HFFc6 (cell line): Measurements from ENCODE around the gene PXK. TPM values are rescaled to one million over a fixed set of nuclear protein-coding genes. Genes with fewer than 3 reads are reported as not detected.
"Not testable (repeated sequence)": the region's sequence is repeated elsewhere in the genome, so short reads cannot be mapped to it uniquely, and the experiment has no call there.

Experiments used
- DNase-seq: peaks from one replicate; pipeline ENCODE4 v3.0.0-alpha.2; 2018
- H3K27ac Mint-ChIP-seq: 2 replicates; pipeline ENCODE4 v1.8.0; 2020; ENCODE audit warnings: mild to moderate bottlenecking, mixed read lengths
- H3K27me3 Mint-ChIP-seq: 2 replicates; pipeline ENCODE4 v1.8.0; 2021; ENCODE audit warnings: mild to moderate bottlenecking, moderate library complexity, mixed read lengths; ENCODE audit not compliant: insufficient read depth
- H3K36me3 Mint-ChIP-seq: 2 replicates; pipeline ENCODE4 v1.8.0; 2021; ENCODE audit warnings: low read depth, mixed read lengths
- H3K4me1 Mint-ChIP-seq: 2 replicates; pipeline ENCODE4 v1.8.0; 2020; ENCODE audit warnings: low read depth, mixed read lengths
- H3K4me3 Mint-ChIP-seq: 2 replicates; pipeline ENCODE4 v1.8.0; 2020; ENCODE audit warnings: mild to moderate bottlenecking, moderate library complexity, mixed read lengths
- H3K9me3 Mint-ChIP-seq: 2 replicates; pipeline ENCODE4 v1.8.0; 2020; ENCODE audit warnings: mild to moderate bottlenecking, mixed read lengths
- long read RNA-seq: library from polyadenylated mRNA; unstranded; transcript quantifications from one replicate; pipeline ENCODE4 v2.0.0, GENCODE V29; 2019
- total RNA-seq, 6 experiments: library from RNA; stranded (reverse); fragmentation: NEBNext Ultra II Directional; extraction: Animal tissue kit (Norgen Biotek cat#: 25700); gene quantifications; 2 replicates in 1 of 6; 3 replicates in 5 of 6; pipeline ENCODE4 v1.2.3, GENCODE V29; 2021
- TF ChIP-seq, protein P1 (sequence below): fragments of 200-600 bp; sonication (generic); IDR thresholded peaks from 2 replicates; pipeline ENCODE4 v1.5.0; 2021; ENCODE audit warnings: antibody characterized with exemption, mild to moderate bottlenecking

The PXK gene
- 10 to 100 TPM; 16.3 to 25.1 (median 21.1) TPM for total RNA-seq
- long read RNA-seq, transcript PXK-202 (18 exons, 2,037 nt) = major isoform, 8 of 31 reads
- long read RNA-seq, partial matches to known transcripts = 8 of 31 reads
- long read RNA-seq, other reads (novel, unspliced or antisense) = 14 of 31 reads

GRCh38 chr3:58332575-58333188 lies at the start of gene PXK:
TSS of gene PXK (plus strand) at chr3:58332892. CDS start at chr3:58332989, 97 bp downstream.
- Mint-ChIP-seq H3K4me3 (peak within 1 kb of the TSS; percentile 99), H3K27ac (peak within 1 kb of the TSS; percentile 79), H3K36me3 (peaks cover 5% of the 10 kb centered on the region; the same call in 1 of the 2 replicates), H3K27me3 (no peaks in the 10 kb centered on the region; the same call in 1 of the 2 replicates), H3K9me3 (no peaks in the 10 kb centered on the region), H3K4me1 (peaks cover 60% of the 10 kb centered on the region)
- DNase-seq = peak; percentile 64
- TF ChIP-seq, protein P1, sequence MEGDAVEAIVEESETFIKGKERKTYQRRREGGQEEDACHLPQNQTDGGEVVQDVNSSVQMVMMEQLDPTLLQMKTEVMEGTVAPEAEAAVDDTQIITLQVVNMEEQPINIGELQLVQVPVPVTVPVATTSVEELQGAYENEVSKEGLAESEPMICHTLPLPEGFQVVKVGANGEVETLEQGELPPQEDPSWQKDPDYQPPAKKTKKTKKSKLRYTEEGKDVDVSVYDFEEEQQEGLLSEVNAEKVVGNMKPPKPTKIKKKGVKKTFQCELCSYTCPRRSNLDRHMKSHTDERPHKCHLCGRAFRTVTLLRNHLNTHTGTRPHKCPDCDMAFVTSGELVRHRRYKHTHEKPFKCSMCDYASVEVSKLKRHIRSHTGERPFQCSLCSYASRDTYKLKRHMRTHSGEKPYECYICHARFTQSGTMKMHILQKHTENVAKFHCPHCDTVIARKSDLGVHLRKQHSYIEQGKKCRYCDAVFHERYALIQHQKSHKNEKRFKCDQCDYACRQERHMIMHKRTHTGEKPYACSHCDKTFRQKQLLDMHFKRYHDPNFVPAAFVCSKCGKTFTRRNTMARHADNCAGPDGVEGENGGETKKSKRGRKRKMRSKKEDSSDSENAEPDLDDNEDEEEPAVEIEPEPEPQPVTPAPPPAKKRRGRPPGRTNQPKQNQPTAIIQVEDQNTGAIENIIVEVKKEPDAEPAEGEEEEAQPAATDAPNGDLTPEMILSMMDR = peak; percentile 38

DNA sequence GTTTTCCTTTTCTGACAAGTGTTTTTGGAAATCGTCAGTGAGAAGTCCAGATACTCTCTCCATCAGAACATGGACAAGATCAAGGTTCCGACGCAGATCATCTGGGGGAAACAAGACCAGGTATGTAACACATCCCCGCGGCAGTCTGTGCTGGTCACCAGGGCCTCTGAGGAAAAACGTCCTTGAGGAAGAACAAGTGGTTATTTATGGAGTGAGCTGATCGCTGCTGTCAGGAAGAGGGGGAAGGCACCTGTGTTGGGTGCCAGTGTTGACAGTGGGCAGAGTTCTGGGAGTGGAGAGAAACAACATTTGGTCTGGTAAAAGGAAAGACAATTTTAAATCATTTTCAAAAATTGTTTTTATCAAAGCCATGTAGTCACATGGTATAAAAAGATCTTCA lies 47.4 kb upstream of the PXK start:
- Mint-ChIP-seq H3K4me3 (no peak overlapping the region), H3K4me1 (no peaks in the 10 kb centered on the region), H3K36me3 (peaks cover 7% of the 10 kb centered on the region), H3K27ac (no peak overlapping the region), H3K9me3 (no peaks in the 10 kb centered on the region), H3K27me3 (peaks cover 1% of the 10 kb centered on the region; the same call in 1 of the 2 replicates)
- DNase-seq = no peak
- TF ChIP-seq, protein P1 = no peak

DNA sequence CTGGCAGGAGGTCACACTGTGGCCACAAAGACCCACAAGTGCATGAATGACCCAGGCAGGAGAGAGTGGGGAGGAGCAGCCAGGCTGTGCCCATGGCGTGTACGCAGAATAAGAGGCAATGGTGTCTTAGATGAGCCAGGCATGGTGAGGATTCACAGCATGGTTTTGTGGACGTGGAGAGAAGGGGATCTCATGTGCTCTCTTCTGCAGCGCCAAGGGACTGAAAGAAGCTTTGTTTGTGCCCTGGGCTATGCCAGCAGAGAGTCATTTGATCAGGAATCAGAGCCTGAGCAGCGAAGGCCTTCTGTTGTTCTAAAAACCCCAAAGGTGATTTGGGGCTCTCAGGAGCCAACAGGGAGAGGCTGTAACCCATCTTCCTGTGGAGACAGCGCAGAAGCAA lies 45.3 kb upstream of the PXK start:
- Mint-ChIP-seq H3K4me1 (no peaks in the 10 kb centered on the region), H3K27me3 (peaks cover 1% of the 10 kb centered on the region; the same call in 1 of the 2 replicates), H3K4me3 (no peak overlapping the region), H3K27ac (no peak overlapping the region), H3K36me3 (peaks cover 7% of the 10 kb centered on the region), H3K9me3 (no peaks in the 10 kb centered on the region)
- TF ChIP-seq, protein P1 = no peak
- no peak for DNase-seq

GRCh38 chr3:58288011-58288728 lies 44.5 kb upstream of the PXK start:
- Mint-ChIP-seq H3K4me3 (no peak overlapping the region), H3K36me3 (peaks cover 7% of the 10 kb centered on the region), H3K4me1 (no peaks in the 10 kb centered on the region), H3K9me3 (no peaks in the 10 kb centered on the region), H3K27me3 (no peaks in the 10 kb centered on the region; the same call in 1 of the 2 replicates), H3K27ac (no peak overlapping the region)
- no peak for DNase-seq
- TF ChIP-seq, protein P1 = peak; percentile 43

DNA sequence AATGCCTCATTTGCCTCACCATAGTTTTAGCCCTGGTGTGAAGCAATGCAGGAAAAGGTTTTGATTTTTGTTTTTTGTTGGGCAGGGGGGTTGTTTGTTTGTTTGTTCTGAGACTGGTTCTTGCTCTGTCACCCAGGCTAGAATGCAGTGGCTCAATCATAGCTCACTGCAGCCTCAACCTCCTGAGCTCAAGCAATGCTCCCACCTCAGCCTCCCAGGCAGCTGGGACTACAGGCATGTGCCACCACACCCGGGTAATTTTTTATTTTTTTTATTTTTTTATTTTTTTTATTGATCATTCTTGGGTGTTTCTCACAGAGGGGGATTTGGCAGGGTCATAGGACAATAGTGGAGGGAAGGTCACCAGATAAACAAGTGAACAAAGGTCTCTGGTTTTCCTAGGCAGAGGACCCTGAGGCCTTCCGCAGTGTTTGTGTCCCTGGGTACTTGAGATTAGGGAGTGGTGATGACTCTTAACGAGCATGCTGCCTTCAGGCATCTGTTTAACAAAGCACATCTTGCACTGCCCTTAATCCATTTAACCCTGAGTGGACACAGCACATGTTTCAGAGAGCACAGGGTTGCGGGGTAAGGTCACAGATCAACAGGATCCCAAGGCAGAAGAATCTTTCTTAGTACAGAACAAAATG lies 43.6 kb upstream of the PXK start:
- H3K36me3 Mint-ChIP-seq, H3K27me3 Mint-ChIP-seq, H3K4me3 Mint-ChIP-seq, H3K4me1 Mint-ChIP-seq, H3K9me3 Mint-ChIP-seq, H3K27ac Mint-ChIP-seq, DNase-seq: not testable (repeated sequence)

GRCh38 chr3:58290446-58290845 lies 42.2 kb upstream of the PXK start:
- H3K27ac Mint-ChIP-seq, H3K4me3 Mint-ChIP-seq, H3K27me3 Mint-ChIP-seq, H3K4me1 Mint-ChIP-seq, H3K36me3 Mint-ChIP-seq, H3K9me3 Mint-ChIP-seq, DNase-seq: not testable (repeated sequence)
